Psoas muscle (tissue), 8 donors: Measurements from ENCODE around the gene BRD8. TPM values are rescaled to one million over a fixed set of nuclear protein-coding genes. Genes with fewer than 3 reads are reported as not detected.
A peak's percentile ranks its signal among the peaks of the same experiment; 100 is the strongest.

ENCODE experiments used
- ATAC-seq, 4 donors: fragments of 200-7000 bp; cut with Tn5 transposase; one replicate each; pipeline ENCODE4 v1.9.1; 2020; ENCODE audit warnings: moderate library complexity in 3 of 4, mild to moderate bottlenecking in 2 of 4
- DNase-seq, 2 donors: peaks; one replicate each; pipeline ENCODE4 v3.0.0-alpha.2; 2020
- H3K27ac ChIP-seq: fragments of 200-600 bp; one replicate; pipeline ENCODE4 v1.8.0; 2022
- H3K27me3 ChIP-seq, 3 donors: fragments of 200-600 bp in 1 of 3; one replicate each; pipeline versions ENCODE4 v1.6.1 to v1.8.0; 2013 to 2022; ENCODE audit warnings: low read length in 2 of 3, mild to moderate bottlenecking in 2 of 3, moderate library complexity in 1 of 3; ENCODE audit not compliant: insufficient read depth in 3 of 3
- H3K36me3 ChIP-seq, 2 donors: fragments of 200-600 bp in 1 of 2; one replicate each; pipeline versions ENCODE4 v1.6.1 to v1.8.0; 2013 to 2022; ENCODE audit warnings: low read depth in 1 of 2, mild to moderate bottlenecking in 1 of 2, moderate library complexity in 1 of 2; ENCODE audit not compliant: insufficient read depth in 1 of 2
- H3K4me1 ChIP-seq: fragments of 200-600 bp; one replicate; pipeline ENCODE4 v1.8.0; 2022
- H3K4me3 ChIP-seq: fragments of 200-600 bp; one replicate; pipeline ENCODE4 v1.8.0; 2022; ENCODE audit warnings: mild to moderate bottlenecking
- H3K9me3 ChIP-seq: fragments of 200-600 bp; one replicate; pipeline ENCODE4 v1.8.0; 2022
- CTCF ChIP-seq: fragments of 200-600 bp; IDR thresholded peaks from one replicate; pipeline ENCODE4 v1.8.0; 2022; ENCODE audit warnings: antibody characterized with exemption
- WGBS, 3 donors: extraction: QIAGEN DNeasy Blood & Tissue Kit; methylation state at CpG; one replicate each; pipeline versions ENCODE4 v1.1.6 to v1.1.7; 2013; 5-methylcytosine and 5-hydroxymethylcytosine counted together
- intact Hi-C, 2 donors: fragments of 100-400 bp; cut with DNase I; formaldehyde crosslinking; loops; one replicate each; pipeline versions ENCODE4 v1.11.0 to v1.14.2; 2022
- polyA plus RNA-seq, 3 donors: library from polyadenylated mRNA; stranded (reverse); fragments of 200-250 nt; gene quantifications; one replicate each; pipeline ENCODE4 v1.2.3, GENCODE V29; 2013
- total RNA-seq, 4 donors: library from RNA; stranded (reverse); fragmentation: NEBNext Ultra II Directional in 2 of 4; extraction: Animal tissue kit (Norgen Biotek cat#: 25700) in 2 of 4; gene quantifications; one replicate each; pipeline versions ENCODE4 v1.2.1 to v1.2.4, GENCODE V29; 2021 to 2023
- donor health status: healthy with polysubstance abuse.
- donor health status: DM: no; HTN: no; CAD: no; lungs with moderate emphysema.
- donor health status: Bipolar disorder and iron deficiency.
- donor health status: healthy.
- donor health status: DM: yes; HTN: yes; CAD: no.
- donor health status: DM: no; HTN: no; CAD: no.
- donor health status: DM: no; HTN: no; CAD: no.
- donor health status: DM: yes; HTN: yes; CAD: no.

Gene BRD8
- total and polyA plus RNA-seq, 7 donors, result 18.0 to 47.6 (median 25.2) TPM

- no peaks in the 10 kb centered on the region for H3K27me3 ChIP-seq
- no peak for ATAC-seq
- intact Hi-C loops, result loop anchor here (2.0 to 10.0 kb wide), 7 partner anchors 54 to 472 kb away; partner anchors contain the start of gene HNRNPA0 (in 1 of the 2)
- no peaks in the 10 kb centered on the region for H3K4me1 ChIP-seq
- H3K4me3 ChIP-seq, result peak overlapping the region; percentile 50
- H3K9me3 ChIP-seq, result no peaks in the 10 kb centered on the region
- 90 to 95% (median 91%) methylated on average over 7 of the region's 7 CpGs for WGBS, 3 donors
- no peak overlapping the region for H3K27ac ChIP-seq
- no peaks in the 10 kb centered on the region for H3K36me3 ChIP-seq
- no peak for DNase-seq
- TF ChIP-seq CTCF, result no peak
Measured at GRCh38 chr5:138132543-138132942, 45.9 kb downstream of the BRD8 start.

DNA sequence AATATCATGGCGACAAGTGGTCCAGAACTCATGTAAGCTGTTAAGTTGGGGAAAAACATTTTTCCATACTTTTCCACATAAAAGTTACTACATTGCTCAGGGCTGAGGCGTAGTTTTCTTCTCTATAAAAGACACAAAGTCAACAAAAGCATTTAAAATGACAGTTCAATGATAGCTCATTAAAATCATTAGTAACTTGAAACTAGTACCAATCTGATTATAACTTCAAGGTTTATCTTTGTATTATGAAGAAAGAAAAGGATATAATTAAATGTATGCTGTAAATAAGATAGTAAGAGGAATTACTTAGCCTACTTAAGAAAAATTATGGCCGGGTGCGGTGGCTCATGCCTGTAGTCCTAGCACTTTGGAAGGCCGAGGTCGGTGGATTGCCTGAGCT lies 49.1 kb downstream of the BRD8 start:
- TF ChIP-seq CTCF, result no peak
- Histone ChIP-seq H3K4me1 (no peaks in the 10 kb centered on the region), H3K36me3 (no peaks in the 10 kb centered on the region), H3K9me3 (no peaks in the 10 kb centered on the region), H3K27me3 (no peaks in the 10 kb centered on the region), H3K4me3 (no peak overlapping the region), H3K27ac (no peak overlapping the region)
- intact Hi-C loops, result no loop called here
- DNase-seq (no peak), ATAC-seq (no peak)
- WGBS, 3 donors, result 88 to 89% (median 88%) methylated on average over 6 of the region's 6 CpGs

GRCh38 chr5:138128334-138128733 lies 50.1 kb downstream of the BRD8 start:
- intact Hi-C loops, result no loop called here
- no peaks in the 10 kb centered on the region for H3K9me3 ChIP-seq
- no peak overlapping the region for H3K4me3 ChIP-seq
- ATAC-seq, result no peak
- no peak for TF ChIP-seq CTCF
- WGBS, 3 donors, result 33 to 34% (median 33%) methylated on average over 5 of the region's 5 CpGs
- H3K36me3 ChIP-seq, result no peaks in the 10 kb centered on the region
- H3K4me1 ChIP-seq, result no peaks in the 10 kb centered on the region
- no peaks in the 10 kb centered on the region for H3K27me3 ChIP-seq
- DNase-seq, result no peak
- no peak overlapping the region for H3K27ac ChIP-seq

DNA sequence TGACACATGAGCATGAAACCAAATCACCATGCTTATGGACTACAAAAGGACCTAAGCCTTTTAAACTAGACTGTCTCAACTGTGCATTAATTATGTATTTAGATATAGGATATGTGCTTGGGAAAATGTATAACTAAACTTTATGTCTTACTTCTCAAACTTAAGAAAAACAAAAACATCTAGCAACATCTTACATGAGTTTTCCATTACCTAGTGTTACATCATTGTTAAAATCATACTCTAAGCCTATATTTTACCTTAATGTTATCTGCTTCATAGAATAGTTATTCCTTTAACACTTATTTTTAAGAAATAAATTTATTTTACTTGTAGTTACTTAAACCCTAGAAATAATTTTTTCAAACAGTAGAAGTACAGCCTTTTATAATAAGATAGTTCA lies 63.2 kb downstream of the BRD8 start:
- Histone ChIP-seq H3K27ac (no peak overlapping the region), H3K27me3 (peaks cover 0 to 3% (median 0%) of the 10 kb centered on the region in 3 donors), H3K4me3 (no peak overlapping the region), H3K4me1 (no peaks in the 10 kb centered on the region), H3K36me3 (no peaks in the 10 kb centered on the region), H3K9me3 (no peaks in the 10 kb centered on the region)
- ATAC-seq (no peak), DNase-seq (no peak)
- TF ChIP-seq CTCF, result no peak
- intact Hi-C loops, result no loop called here

- H3K4me1 ChIP-seq, result no peaks in the 10 kb centered on the region
- ATAC-seq, result no peak
- H3K9me3 ChIP-seq, result no peaks in the 10 kb centered on the region
- no peaks in the 10 kb centered on the region for H3K36me3 ChIP-seq
- no peak for TF ChIP-seq CTCF
- intact Hi-C loops, result no loop called here
- no peak overlapping the region for H3K27ac ChIP-seq
- DNase-seq, result no peak
- H3K4me3 ChIP-seq, result no peak overlapping the region
- 46 to 68% (median 47%) methylated on average over 1 of the region's 1 CpG for WGBS, 3 donors
- peaks cover 0 to 3% (median 0%) of the 10 kb centered on the region in 3 donors for H3K27me3 ChIP-seq
Measured at GRCh38 chr5:138111937-138112336, 66.5 kb downstream of the BRD8 start.
